Activated CD8-positive, alpha-beta memory T cell treated with anti-CD3 and anti-CD28 coated beads, Interleukin-2, amount 50 U/mL, for 1 hour (primary cell): ENCODE measurements around the gene CFAP206.

ENCODE experiments used
- DNase-seq: peaks from one replicate; pipeline ENCODE4 v3.0.0-alpha.2; 2020; ENCODE audit errors: extremely low read depth

Gene CFAP206, protein sequence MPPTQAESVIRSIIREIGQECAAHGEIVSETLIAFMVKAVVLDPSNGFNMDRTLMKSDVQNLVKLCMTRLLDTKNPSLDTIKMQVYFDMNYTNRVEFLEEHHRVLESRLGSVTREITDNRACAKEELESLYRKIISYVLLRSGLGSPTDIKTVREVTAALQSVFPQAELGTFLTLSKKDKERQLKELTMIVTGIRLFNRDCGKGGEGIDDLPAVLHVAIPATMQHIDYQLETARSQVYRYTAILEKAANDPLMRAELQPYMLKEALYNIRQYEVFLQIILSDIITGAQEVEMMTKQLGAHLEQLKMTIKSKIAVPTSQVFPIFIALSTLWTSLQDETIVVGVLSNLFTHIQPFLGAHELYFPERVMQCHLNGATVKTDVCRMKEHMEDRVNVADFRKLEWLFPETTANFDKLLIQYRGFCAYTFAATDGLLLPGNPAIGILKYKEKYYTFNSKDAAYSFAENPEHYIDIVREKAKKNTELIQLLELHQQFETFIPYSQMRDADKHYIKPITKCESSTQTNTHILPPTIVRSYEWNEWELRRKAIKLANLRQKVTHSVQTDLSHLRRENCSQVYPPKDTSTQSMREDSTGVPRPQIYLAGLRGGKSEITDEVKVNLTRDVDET

DNA sequence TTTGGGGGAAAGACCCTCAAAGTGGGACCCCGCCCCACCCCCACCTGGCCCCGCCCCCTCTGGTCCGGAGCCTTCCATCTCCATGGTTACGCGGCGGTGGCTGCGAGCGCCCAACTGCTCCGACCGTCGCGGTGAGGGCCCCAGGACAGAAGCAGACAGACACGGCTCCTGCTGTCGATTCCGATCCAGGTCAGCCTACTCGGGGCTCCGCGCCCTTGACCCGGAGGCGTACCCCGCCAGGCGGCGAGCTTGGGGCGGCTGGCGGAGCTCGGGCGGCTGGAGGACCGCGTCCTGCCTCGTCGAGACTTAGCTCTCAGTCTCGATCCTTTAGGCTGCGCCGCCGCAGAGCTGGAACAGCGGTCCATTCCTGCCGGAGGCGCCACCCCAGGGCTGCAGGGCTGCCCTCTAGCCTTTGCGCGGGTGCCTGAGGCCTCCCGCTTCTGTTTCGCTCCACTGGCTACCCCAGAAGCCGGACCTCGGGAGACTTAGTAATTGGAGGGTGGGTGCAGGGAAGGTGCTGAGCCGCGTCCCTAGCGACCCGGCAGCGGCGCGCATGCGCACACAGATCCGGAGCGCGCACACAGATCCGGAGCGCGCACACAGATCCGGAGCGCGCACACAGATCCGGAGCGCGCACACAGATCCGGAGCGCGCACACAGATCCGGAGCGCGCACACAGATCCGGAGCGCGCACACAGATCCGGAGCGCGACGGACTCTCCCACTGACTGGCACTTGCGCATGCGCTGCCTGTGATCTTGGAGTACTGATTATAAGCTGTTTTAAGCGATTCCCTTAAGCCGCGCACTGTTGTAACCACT lies at the start of gene CFAP206:
Gene CFAP206 (plus strand): TSS at position 72 of the 820 bp plus-strand sequence. CDS start 1,868 bp downstream, outside the sequence.
- DNase-seq = peak; percentile 71

DNA sequence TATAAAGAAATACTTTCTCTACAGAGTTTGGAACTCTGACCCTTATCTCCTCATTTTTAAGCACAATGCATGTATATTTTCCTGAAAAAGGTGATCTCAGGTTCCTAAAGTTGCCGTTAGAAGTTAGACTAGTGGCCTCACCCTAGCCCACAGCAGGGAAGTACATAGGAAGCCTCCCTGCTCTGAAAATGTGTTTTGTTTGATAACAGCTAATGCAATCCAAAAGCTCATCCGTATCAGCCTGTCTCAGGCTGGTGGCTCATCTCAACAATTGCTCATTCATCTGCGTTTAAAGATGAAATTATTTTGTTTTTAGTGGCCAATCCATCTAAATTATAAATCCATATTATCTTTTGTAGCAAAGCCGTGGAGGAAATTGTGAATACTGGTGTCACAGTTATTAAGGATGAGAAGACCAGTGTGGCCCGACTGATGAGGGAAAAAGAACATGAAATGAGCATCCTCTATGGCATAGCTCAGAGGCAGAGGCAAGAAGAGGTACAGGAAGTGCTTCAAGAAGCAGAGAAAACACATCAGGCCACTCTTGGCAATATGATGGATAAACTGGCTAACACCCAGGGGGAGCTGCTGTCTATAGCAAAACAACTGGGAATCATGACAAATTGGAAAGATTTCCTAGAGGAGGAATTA lies 43.0 kb upstream of the CFAP206 start:
- DNase-seq = no peak

DNA sequence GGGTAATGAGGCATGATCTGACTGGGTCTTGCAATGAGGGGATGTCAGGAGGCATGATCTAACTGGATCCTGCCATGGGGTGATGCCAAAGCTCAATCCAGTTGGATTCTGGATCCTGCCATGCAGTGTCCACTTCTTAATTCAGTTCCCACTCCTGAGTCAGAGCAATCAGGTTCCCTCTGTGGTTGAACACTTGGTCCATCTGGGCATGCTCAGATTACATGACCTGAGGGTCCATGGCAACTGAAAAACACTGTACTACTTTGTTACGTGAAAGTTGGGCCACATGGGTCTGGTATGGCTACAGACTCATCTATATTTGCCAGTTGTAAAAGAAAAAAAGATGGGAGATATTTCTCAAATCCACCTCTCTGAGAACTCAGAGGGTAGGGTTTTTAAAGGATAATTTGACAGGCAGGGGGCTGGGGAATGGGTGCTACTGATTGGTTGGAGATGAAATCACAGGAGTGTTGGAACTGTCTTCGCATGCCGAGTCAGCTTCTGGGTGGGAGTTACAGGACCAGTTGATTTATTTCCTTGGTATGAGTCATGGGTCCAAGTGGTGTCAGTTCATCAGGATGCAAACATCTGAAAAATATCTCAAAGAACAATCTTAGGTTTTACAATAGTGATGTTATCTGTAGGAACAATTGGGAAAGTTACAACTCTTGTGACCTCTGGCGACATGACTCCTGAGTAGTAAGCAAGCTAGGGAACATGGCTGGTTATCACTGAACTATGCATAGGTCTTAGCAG lies 41.5 kb upstream of the CFAP206 start:
- DNase-seq = no peak

DNA sequence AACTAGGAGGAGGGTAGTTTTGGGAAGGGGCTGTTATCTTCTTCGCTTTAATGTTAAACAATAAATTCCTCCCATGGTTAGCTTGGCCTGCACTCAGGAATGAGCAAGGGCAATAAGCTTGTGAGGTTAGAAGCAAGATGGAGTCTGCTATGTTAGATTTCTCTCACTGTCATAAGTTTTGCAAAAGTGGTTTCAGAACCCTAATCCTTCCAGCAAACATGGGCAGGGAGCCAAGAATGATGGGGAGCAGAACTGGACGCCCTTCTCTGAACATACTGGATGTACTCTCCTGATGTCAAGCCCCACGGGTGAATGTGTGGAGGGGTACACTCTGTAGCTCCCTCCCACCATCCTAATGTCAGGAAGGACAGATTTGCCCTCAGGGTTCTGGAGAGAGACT lies 40.9 kb upstream of the CFAP206 start:
- no peak for DNase-seq

DNA sequence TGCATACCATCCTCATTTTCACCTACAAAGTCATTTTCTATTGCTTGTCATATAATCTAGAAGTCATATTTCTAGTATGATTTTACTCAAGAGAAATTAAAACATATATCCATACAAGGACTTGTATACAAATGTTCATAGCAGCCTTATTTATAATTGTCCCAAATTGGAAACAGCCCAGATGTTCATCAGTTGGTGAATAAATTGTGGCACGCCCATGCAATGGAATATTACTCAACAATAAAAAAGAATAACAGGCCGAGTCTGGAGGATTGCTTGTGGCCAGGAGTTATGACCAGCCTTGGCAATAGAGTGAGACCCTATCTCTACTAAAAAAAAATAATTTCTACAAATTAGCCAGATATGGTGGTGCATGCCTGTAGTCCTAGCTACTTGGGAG lies 34.4 kb upstream of the CFAP206 start:
- no peak for DNase-seq

DNA sequence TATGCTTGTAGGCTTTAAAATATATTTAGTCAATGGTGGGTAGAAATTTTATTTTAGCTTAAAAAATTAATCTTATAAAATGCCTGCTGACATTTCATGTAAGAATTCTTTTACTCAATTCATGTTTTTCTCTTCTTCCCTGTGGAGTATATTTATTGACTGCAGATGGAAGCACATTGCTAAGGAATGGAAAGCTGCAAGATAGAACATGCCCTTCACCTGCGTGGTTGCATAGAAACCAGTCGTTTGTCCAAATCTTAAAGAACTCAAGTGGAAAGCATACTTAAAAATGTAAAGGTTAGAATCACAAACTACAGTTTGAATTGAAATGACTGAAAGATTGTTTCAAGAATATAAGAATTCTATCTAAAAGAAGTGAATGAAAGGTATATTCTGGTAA lies 32.5 kb upstream of the CFAP206 start:
- no peak for DNase-seq

DNA sequence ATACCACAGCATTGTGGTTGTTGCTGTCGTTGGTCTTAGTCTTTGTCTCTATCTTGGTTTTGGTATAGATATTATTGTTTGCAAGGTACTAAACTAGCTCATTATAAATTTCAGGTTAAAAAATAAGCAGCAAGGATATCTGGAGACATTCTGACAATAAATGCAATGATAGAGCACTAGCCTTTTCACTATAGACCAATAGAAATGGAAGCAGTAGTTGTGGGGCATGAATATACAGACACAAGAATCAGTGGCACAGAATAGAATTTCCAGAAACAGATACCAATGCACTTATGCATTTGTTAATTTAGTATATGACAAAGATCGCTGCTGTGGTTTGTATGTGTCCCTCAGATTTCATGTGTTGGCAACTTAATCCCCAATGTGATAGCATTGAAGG lies 31.1 kb upstream of the CFAP206 start:
- DNase-seq = no peak

DNA sequence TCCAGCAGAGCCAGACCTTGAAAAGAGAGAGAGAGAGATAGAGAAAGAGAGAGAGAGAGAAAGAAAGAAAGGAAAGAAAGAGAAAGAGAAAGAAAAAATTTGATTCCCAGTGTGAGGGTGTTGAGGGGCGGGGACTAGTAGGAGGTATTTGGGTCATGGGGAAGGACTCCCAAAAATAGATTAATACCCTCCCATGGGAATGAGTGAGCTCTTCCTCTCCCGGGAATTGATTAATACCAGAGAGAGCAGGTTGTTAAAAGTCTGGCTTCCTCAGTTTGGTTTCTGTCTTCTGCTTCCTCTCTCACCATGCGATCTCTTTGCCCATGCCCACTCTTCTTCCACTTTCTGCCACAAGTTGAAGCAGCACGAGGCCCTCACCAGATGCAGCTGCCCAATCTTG lies 28.8 kb upstream of the CFAP206 start:
- no peak for DNase-seq

DNA sequence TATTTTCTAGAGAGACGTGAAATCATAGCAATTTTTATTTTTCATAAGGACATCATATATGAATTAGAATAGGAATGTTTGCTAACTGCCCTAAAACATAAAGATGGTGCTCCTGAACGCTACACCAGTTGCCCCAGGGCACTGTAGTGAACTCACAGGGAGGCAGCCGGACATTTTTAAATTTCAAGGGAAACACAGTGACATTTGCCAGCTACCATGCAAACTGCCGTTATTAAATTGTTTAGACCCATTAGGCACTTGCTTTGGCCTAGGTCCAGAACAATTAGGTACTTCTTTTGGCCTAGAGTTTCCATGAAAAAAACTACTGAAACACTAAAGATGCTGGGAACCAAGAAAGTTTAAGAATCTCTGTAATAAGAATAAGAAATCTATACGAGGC lies 24.9 kb upstream of the CFAP206 start:
- no peak for DNase-seq

DNA sequence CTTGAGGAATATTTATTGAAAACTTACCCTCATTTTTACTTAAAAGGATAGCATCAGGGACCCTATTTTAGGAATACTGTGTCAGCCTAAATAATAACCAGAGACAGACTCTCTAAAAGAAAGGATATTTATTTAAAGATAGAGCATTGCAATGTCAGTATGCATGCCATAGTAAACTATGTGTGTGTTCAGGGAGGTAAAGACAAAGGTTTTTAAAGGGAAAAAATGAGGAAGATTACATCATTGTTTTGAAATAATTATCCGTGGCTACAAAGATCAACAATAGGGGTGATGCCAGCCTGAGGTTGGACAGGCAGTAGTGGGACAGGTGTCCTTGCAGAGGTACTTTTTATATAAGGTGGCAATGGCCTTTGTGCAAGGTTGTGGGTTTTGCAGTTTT lies 23.7 kb upstream of the CFAP206 start:
- no peak for DNase-seq

DNA sequence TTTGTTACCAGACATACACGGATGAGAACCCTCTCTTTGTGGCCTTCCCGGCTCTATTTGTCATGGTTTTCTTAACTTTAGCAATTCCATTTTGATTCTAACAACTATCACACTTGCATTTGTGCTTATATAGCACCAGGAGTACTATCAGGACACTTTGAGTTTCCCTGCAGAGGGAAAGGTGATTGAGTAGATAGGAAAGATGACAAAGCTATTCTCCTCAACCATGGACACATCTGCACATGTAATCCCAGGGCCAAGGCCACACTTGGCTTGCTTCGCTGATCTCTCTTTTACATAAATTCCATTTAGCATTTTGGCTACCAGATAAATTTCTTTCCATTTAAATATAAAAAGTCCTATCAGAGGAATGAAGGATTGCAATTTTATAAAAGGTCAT lies 23.3 kb upstream of the CFAP206 start:
- DNase-seq = no peak

DNA sequence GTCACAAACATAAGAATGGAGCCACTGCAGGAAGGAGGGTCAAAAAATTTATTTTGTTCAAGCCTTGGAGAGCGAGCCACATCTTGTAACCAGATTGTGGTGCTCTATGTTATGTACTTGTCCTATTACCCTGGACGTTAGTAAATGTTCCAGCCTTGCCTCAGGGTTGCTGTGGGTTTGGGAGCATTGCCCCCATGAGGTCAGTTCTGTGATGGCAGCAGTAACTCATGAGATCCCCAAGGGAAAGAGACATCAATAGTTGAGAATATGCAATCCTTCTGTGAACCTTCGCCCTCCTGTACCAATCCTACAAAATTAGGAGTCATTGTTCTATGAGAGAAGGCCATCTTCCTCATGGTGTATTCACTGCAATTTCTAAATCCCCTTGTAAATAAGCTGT lies 16.4 kb upstream of the CFAP206 start:
- no peak for DNase-seq

DNA sequence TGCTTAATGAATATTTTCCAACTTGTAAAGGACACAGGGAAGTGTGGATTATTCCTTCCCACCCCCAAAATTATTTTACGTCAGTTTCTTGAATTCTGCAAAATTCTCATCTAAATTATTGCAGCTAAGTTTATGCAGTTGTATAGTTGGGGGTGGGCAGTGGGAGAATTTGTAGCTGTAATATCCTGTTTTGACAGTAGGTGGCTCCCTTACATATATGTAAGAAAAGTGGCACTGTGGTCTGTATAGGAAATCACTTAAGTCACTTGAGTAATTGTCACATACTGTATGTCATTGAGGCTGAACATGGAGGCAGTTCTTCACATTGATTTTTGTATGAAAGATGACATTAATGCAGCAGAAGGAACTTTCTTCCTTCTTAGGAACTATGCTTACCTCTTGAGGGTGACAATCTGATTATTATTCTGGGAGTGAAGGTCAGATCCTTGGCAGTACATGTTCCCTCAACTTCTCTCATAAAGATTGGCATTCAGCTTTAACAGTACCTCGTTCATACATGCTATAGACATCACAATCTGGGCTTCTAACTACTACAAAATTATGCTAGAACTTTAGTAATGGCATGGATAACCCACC lies 14.6 kb upstream of the CFAP206 start:
- no peak for DNase-seq

DNA sequence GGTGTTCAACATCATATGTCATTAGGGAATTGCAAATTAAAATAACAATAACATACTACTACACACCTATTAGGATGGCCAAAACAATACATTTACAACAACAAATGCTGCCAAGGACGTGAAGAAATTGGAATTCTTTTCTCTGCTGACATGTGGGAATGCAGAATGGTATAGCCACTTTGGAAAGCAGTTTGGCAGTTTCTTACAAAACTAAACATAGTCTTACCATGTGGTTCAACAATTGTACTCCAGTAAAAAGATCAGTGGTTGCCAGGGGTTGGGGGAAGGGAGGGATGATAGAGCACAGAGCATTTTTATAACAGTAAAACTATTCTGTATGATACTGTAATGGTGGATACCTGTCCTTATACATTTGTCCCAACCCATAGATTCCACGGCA lies 12.3 kb upstream of the CFAP206 start:
- DNase-seq = no peak

DNA sequence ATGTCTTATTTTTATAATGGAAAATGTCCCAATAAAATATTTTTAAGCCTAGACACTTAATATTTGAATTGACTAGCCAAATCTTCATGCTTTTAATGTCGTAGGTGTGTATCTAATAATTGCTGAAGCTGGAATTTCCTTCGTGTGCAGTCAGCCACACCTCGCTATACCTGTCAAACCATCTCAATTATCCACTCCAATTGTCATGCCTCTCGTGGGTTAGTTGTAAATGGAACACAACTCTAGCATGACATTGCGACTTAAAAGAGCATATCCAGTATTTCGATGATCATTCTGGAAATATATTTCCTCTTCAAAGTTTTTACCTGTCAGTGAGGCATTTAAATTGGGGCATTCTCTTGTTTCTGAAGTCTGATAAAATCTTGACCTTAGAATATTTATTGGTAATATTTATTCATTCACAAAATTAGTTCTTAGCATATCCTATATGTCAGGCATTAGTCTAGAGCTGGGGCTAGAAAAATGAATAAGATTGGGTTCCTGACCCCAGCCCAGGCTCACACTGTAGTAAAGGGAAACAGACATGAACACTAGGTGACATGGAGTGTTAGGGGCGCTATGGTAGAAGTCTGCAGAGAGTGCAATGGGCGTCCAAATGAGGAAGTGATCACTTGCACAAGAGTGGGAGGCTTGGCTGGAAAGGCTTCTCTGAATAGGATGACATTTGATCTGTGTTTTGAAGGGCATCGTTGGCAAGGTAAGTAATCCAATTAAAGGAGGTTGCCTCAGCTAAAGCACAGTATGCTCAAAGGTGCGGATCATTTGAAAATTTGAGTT lies 11.0 kb upstream of the CFAP206 start:
- no peak for DNase-seq

DNA sequence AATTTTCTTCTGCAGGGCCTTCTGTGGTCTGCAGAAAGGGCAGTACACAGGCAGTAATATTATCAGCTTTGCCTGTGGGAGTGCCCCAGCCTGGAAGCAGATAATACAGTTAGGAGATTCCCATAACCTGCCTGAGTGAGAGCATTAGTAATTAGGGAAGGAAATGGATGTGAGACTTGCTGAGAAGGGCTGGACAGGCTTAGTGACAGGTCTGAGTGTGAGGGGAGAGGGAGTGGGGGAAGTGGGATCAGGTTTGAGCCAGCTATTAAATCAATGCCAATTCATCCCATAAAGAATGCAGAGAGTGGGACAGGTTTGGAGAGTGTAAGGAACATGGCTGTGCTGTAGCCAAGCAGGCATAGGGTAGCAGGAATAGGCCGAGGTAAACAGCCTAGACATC lies 10.1 kb upstream of the CFAP206 start:
- no peak for DNase-seq

DNA sequence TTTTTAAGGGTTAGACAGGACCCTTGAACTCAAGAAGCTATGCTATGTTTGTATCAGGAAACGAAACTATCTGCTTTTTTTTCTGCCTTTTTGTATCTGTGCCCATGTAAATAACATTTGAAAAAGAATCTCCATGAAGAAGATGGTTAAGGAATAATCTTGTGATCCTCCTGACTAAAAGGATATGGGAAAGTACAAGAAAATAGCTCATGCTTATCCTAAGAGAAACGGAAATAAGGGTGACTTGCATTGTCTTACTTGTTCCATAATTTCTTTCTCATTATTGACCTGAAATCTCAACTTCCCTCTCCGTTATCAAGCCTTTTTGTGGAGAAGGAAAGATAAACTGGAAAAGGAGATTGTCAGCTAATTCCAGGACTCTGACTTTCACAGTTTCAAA lies 5.9 kb upstream of the CFAP206 start:
- no peak for DNase-seq

DNA sequence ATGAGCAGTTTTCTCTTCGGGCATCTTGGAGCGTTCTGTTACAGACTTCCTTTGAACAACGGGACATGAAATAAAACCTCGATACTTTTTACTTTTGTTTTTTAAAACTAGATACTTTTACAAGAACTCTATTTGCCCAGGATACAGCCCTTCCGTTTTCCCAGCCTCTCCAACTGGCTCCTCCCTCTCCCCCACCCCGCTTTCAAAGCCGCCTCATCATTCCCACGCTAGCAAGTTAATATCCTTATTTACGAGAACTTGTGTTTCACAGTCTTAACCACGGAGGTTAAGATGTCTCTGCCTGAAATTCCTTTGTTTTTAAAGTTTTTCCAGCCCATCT lies 241 bp upstream of the CFAP206 start:
- DNase-seq = no peak

DNA sequence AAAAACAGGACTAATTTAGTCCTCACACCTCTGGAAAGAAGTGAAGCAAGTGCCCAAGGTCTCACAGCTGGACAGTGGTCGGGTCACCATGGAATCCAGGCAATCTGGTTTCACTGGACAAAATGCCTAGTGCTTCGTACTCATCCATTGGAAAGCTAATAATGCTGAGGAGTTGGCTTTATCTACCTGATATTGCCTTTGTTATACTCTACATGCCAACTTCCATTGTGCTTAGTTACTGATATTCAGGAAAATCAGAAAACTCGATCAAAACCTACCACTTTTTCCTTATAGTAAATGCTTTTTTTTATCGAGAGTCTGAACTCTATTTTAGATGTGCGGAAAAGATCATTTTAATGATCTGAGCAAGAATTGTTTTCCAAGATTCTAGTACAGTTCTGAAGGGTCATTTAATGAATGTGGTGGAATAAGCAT lies 966 bp downstream of the CFAP206 start:
- DNase-seq = no peak

DNA sequence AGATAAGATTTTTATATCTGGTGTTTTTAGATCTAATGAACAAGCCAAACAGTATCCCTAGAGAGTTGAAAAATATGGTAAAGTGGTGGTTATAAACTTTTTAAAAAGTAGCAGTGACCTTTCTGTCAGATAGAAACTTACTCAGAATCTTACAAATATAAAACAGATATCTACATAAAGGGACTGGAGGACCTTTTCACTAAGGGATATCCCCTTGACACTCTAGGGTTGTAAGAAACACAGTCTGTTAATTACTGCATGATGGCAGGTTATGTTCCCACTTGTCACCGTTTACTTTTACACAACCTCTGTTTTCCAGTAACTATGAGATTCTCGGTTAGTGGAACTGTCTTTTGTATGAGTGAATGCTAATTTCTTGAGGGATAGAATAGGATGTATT lies 11.5 kb downstream of the CFAP206 start:
- DNase-seq = no peak
